Measurements from ENCODE around the gene SASH1. TPM values are rescaled to one million over a fixed set of nuclear protein-coding genes. Genes with fewer than 3 reads are reported as not detected.

Gene SASH1
- polyA plus RNA-seq, 6 donors from 2014 or later = not detected

DNA sequence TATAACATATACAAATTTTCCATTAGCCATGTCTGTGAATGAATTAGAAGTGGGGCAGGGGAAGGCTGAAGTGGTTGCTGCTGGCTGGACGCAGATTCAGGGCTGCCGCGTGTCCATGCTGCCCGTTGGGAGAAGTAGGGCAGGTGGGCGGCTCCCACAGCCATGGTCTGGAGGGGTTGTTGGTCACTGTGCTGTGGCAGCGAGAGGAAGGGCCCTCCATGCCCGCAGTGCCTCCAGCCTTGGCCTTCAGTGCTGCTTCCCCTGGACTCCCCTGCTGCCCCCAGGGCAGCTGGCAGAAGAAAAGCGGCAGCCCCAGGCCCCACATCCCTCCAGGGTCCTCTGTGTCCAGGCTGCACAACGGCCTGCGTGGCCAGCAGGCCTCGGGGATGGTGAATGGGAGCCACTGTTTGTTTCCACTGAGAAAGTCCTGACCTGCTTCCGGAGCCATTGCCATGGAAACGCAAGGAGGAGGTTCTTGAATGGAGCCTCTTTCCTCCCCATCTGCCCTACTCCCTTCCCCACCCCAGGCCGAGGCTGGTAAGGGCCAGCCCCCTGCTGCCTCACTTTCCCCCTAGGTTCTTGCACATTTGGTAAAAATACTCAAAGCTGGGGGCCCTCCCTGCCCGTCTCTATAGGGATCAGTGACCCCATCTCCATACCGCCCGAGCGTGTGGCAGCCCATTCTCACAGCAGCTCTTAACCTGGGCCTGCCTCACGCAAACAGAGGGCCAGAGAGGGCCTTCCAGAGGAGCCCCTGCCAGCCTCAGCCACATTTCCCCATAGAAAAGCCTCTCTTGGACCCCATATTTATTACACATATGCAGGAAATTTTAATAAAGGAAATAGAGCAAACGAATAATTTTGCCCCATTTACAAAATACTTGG is 113.3 kb downstream of the SASH1 start:
- Mint-ChIP-seq H3K36me3 (no peaks in the 10 kb centered on the region), H3K4me3 (no peak overlapping the region), H3K4me1 (no peaks in the 10 kb centered on the region), H3K9me3 (no peaks in the 10 kb centered on the region), H3K27me3 (peaks cover 5 to 22% (median 19%) of the 10 kb centered on the region in 3 donors), H3K27ac (no peak overlapping the region)
- DNase-seq (no peak), ATAC-seq (ENCODE audit: low read depth in 2 of 2) (no peak)

DNA sequence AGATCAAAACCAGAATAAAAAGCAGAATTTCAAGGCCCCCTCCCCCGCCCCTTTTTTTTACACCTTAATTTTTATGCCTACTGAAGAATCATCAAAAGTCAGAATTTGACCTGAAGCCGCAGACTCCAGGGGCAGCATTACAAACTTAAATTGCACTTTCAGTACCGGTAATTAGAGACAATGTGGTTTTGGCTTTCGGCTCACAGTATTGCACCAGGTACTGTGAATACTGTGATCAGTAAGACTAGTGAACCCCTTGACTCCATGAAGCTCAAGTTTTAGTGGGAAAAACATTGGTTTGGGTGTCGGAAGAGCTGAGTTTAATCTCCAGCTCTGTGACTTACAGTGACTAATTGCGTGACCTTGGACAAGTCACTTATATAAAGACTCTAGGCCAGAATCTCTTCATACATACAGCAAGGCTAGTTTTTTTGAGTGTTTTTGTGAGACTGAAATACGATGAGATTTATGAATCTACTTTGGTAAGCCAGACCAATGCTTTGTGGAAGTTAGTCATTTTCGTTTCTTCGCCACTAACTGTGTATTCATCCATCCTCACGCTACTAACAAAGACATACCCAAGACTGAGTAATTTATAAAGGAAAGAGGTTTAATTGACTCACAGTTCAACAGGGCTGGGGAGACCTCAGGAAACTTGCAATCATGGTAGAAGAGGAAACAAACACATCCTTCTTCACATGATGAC is 114.7 kb downstream of the SASH1 start:
- DNase-seq (no peak), ATAC-seq (ENCODE audit: low read depth in 2 of 2) (no peak)
- H3K36me3 Mint-ChIP-seq = no peaks in the 10 kb centered on the region
- H3K27ac Mint-ChIP-seq = no peak overlapping the region
- H3K9me3 Mint-ChIP-seq = no peaks in the 10 kb centered on the region
- peaks cover 0 to 19% (median 15%) of the 10 kb centered on the region in 3 donors for H3K27me3 Mint-ChIP-seq
- no peak overlapping the region for H3K4me3 Mint-ChIP-seq
- H3K4me1 Mint-ChIP-seq = no peaks in the 10 kb centered on the region

GRCh38 chr6:148457843-148458159 is 115.2 kb downstream of the SASH1 start:
- ATAC-seq (ENCODE audit: low read depth in 2 of 2) (no peak), DNase-seq (no peak)
- Mint-ChIP-seq H3K4me3 (no peak overlapping the region), H3K27ac (no peak overlapping the region), H3K27me3 (peaks cover 0 to 19% (median 19%) of the 10 kb centered on the region in 3 donors), H3K36me3 (no peaks in the 10 kb centered on the region), H3K4me1 (no peaks in the 10 kb centered on the region), H3K9me3 (no peaks in the 10 kb centered on the region)

DNA sequence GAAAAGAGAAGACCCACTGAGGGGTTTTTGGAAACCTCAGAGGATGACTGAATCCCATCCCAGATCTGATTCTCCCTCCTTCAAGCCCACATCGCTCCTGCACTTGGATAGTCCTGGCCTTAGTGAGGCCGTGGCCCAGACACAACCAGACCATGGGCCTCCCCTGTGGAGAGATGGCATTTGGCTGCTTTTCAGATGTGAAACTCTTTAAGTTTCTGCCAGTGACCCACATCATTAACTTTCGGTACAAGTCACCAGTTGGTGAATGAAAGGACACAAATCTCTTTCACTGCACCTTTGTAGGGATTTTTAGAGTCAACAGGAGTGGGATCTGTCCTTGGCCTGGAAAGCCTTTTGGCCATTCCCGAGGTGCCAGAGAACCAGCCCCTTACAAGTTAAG is 116.6 kb downstream of the SASH1 start:
- H3K4me3 Mint-ChIP-seq = no peak overlapping the region
- H3K4me1 Mint-ChIP-seq = no peaks in the 10 kb centered on the region
- no peak for DNase-seq
- H3K9me3 Mint-ChIP-seq = no peaks in the 10 kb centered on the region
- H3K27ac Mint-ChIP-seq = no peak overlapping the region
- H3K27me3 Mint-ChIP-seq = peaks cover 4 to 23% (median 17%) of the 10 kb centered on the region in 3 donors
- ATAC-seq (ENCODE audit: low read depth in 2 of 2) = no peak
- no peaks in the 10 kb centered on the region for H3K36me3 Mint-ChIP-seq

DNA sequence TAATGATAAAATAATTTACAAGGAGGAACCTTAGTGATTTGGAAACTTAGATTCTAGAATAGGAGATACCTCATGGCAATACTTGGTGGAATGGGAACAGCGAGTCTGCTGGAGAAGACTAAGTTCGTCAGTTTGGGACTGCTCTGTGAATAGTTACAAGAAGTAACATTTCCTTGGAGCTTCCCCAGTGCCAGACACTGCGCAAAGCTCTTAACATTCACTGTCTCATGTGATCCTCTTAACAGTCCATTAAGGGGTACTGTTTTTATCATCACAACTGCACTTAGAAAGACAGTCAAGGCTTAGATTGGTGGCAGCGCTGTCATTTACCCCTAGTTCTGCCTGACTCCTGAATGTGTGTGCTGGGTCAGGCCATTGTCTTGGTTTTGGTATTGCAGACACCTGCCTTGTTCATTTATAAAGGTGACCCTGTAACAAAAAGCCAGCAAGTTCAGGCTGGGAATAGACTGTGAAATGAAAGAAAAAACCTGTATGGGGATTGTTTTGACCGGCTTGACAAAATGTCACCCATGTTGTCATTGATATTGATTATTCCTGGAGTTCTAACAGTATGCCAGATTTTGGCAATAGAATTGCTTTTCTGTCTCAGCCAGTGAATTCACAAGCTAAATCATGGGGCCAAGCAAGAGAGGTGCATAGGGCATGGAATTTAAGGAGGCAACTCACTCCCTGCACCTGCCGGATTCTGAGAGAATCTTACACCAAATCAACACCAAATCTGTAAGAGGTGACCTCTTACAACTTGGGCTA is 118.4 kb downstream of the SASH1 start:
- peaks cover 0 to 4% of the 10 kb centered on the region in 2 donors for H3K36me3 Mint-ChIP-seq
- DNase-seq = no peak
- H3K27ac Mint-ChIP-seq = no peak overlapping the region
- peaks cover 10 to 33% (median 14%) of the 10 kb centered on the region in 3 donors for H3K27me3 Mint-ChIP-seq
- no peak for ATAC-seq (ENCODE audit: low read depth in 2 of 2)
- no peaks in the 10 kb centered on the region for H3K9me3 Mint-ChIP-seq
- H3K4me3 Mint-ChIP-seq = no peak overlapping the region
- H3K4me1 Mint-ChIP-seq = peaks cover 5 to 7% (median 6%) of the 10 kb centered on the region in 3 donors

- Mint-ChIP-seq H3K36me3 (peaks cover 0 to 4% of the 10 kb centered on the region in 2 donors), H3K27ac (no peak overlapping the region), H3K9me3 (no peaks in the 10 kb centered on the region), H3K4me1 (peaks cover 5 to 7% (median 6%) of the 10 kb centered on the region in 3 donors), H3K4me3 (no peak overlapping the region), H3K27me3 (peaks cover 9 to 36% (median 15%) of the 10 kb centered on the region in 3 donors)
- ATAC-seq (ENCODE audit: low read depth in 2 of 2) (no peak), DNase-seq (no peak)
Measured at GRCh38 chr6:148461986-148462577, 119.4 kb downstream of the SASH1 start.

DNA sequence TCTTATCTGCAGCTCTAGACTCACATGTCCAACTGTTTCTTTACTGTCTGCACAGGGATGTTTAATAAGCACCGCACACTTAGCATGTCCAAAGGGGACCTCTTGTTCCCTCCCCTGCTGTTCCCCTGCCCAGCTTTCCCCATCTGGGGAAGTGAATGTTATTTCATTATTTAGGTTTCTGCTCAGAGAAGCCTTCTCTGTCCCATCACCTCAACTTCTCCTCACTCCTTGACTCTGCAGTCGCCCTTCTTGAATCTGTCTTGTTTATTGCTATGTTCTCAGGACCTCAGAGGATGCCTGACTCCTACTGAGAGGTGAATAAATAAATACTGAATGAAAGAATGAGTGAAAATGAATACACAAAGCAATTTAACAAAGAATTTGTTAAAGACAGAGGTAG is 121.0 kb downstream of the SASH1 start:
- Mint-ChIP-seq H3K27me3 (peaks cover 16 to 47% (median 20%) of the 10 kb centered on the region in 3 donors), H3K36me3 (peaks cover 0 to 4% of the 10 kb centered on the region in 2 donors), H3K27ac (no peak overlapping the region), H3K9me3 (no peaks in the 10 kb centered on the region), H3K4me1 (peaks cover 5 to 7% (median 6%) of the 10 kb centered on the region in 3 donors), H3K4me3 (no peak overlapping the region)
- DNase-seq (no peak), ATAC-seq (ENCODE audit: low read depth in 2 of 2) (no peak)

DNA sequence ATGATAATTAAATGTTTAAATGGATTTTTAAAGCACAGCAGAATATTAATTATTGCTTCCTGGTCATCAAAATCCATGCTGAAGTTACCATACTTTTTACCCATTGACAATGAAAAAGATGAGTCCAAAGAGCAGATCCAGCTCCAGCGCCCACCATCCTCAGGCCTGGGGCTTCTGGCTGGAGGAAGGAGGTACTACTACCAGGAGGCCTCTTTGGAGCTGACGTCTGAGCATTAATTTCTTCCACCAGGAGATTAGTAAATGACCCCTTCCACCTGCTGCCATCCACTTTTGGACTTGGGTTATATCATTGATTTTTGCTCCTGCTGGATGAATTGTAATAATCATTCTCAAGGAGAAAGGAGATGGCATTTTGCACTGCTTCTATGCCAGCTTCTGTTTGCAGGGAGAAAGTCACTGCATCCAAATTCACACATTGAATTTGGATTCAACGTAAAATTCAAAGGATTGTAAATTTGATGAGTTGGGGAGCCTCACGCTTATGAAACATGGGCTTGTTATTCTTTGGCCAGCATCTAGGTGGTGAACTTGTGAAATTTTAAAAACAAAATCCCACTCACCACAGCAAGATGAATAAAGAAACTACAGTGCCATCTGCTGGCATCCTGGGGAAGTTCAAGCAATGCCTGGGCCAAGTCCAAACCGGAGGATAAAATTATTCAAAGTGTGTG is 121.8 kb downstream of the SASH1 start:
- H3K4me3 Mint-ChIP-seq = no peak overlapping the region
- H3K9me3 Mint-ChIP-seq = no peaks in the 10 kb centered on the region
- peak; percentile 38 to 60 for ATAC-seq (ENCODE audit: low read depth in 2 of 2)
- peaks cover 0 to 4% of the 10 kb centered on the region in 2 donors for H3K36me3 Mint-ChIP-seq
- DNase-seq = peak; percentile 12
- peaks cover 5 to 7% (median 6%) of the 10 kb centered on the region in 3 donors for H3K4me1 Mint-ChIP-seq
- no peak overlapping the region for H3K27ac Mint-ChIP-seq
- H3K27me3 Mint-ChIP-seq = peaks cover 17 to 49% (median 20%) of the 10 kb centered on the region in 3 donors

- no peak overlapping the region for H3K27ac Mint-ChIP-seq
- no peaks in the 10 kb centered on the region for H3K9me3 Mint-ChIP-seq
- no peak for DNase-seq
- H3K4me3 Mint-ChIP-seq = no peak overlapping the region
- no peak for ATAC-seq (ENCODE audit: low read depth in 2 of 2)
- peaks cover 0 to 4% of the 10 kb centered on the region in 2 donors for H3K36me3 Mint-ChIP-seq
- peaks cover 20 to 54% (median 22%) of the 10 kb centered on the region in 3 donors for H3K27me3 Mint-ChIP-seq
- H3K4me1 Mint-ChIP-seq = peaks cover 5 to 7% (median 6%) of the 10 kb centered on the region in 3 donors
Measured at GRCh38 chr6:148465011-148465335, 122.3 kb downstream of the SASH1 start.

- H3K4me3 Mint-ChIP-seq = peak overlapping the region in 1 of 8 donors; percentile 23
- peaks cover 5 to 7% (median 6%) of the 10 kb centered on the region in 3 donors for H3K4me1 Mint-ChIP-seq
- H3K9me3 Mint-ChIP-seq = no peaks in the 10 kb centered on the region
- H3K27ac Mint-ChIP-seq = no peak overlapping the region
- DNase-seq = no peak
- peaks cover 24 to 57% (median 26%) of the 10 kb centered on the region in 3 donors for H3K27me3 Mint-ChIP-seq
- no peak for ATAC-seq (ENCODE audit: low read depth in 2 of 2)
- peaks cover 0 to 4% of the 10 kb centered on the region in 2 donors for H3K36me3 Mint-ChIP-seq
Measured at GRCh38 chr6:148465670-148466069, 123.0 kb downstream of the SASH1 start.

DNA sequence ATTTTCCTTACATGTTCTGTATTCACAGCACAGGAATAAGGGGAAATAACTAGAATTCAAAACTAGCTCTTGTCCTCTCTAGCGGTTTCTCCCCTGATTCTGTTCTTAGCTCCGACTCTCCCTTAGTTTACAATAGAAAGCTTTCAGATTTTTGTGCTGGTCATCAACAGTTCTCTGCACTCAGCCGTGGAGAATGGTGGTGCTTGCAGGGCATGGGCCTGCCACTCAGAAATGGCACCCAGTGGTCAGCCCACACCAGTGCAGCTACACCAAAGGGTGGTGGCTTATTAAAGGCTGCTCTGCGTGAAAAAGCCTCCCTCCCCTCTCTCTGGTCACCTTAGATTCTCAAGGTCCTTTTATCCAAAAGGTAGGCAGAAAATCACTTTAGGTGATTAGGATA is 123.5 kb downstream of the SASH1 start:
- H3K4me3 Mint-ChIP-seq = no peak overlapping the region
- DNase-seq (no peak), ATAC-seq (ENCODE audit: low read depth in 2 of 2) (no peak)
- peaks cover 0 to 4% of the 10 kb centered on the region in 2 donors for H3K36me3 Mint-ChIP-seq
- no peaks in the 10 kb centered on the region for H3K9me3 Mint-ChIP-seq
- H3K27ac Mint-ChIP-seq = no peak overlapping the region
- peaks cover 24 to 60% (median 31%) of the 10 kb centered on the region in 3 donors for H3K27me3 Mint-ChIP-seq
- H3K4me1 Mint-ChIP-seq = peaks cover 5 to 7% (median 6%) of the 10 kb centered on the region in 3 donors

DNA sequence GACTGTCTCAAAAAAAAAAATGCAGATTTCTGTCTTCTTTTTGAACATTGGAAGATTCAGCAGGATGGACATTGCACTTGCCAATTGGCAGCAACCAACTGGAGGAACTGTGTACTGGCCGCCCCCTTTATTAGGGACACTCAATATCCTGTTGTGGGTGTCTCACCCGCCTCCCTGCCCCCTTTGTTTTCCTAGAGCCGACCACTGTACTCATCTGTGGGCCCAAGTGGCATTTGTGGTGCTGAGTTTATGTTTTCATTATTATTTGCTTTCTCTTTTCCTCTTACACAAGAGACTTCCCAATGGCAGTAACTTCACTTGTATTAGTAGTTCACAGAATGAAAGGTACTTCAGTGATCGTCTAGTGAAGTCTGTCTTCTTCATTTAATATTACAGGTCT is 125.3 kb downstream of the SASH1 start:
- Mint-ChIP-seq H3K27me3 (peaks cover 37 to 66% (median 38%) of the 10 kb centered on the region in 3 donors), H3K4me3 (no peak overlapping the region), H3K9me3 (no peaks in the 10 kb centered on the region), H3K4me1 (peaks cover 5 to 7% (median 6%) of the 10 kb centered on the region in 3 donors), H3K27ac (no peak overlapping the region), H3K36me3 (peaks cover 0 to 4% of the 10 kb centered on the region in 2 donors)
- DNase-seq = no peak
- no peak for ATAC-seq (ENCODE audit: low read depth in 2 of 2)

All from naive B cell (primary cell).